IPS-20b (cell line): Measurements from ENCODE around the gene EEF2K.
"Not testable (repeated sequence)": the region's sequence is repeated elsewhere in the genome, so short reads cannot be mapped to it uniquely, and the experiment has no call there.

Experiments used
- H3K27ac ChIP-seq: one replicate; pipeline ENCODE4 v1.5.1; 2013; ENCODE audit warnings: low read length
- H3K27me3 ChIP-seq: 2 replicates; pipeline ENCODE4 v1.6.1; 2013; ENCODE audit warnings: mild to moderate bottlenecking, low read length, inconsistent platforms; ENCODE audit not compliant: insufficient read depth
- H3K36me3 ChIP-seq: 2 replicates; pipeline ENCODE4 v1.6.1; 2013; ENCODE audit warnings: low read depth, mild to moderate bottlenecking, inconsistent platforms, low read length, moderate library complexity; ENCODE audit not compliant: insufficient read depth
- H3K4me1 ChIP-seq: 2 replicates; pipeline ENCODE4 v1.6.1; 2013; ENCODE audit warnings: mild to moderate bottlenecking, control low read depth, inconsistent platforms, low read length, moderate library complexity; ENCODE audit not compliant: insufficient read depth
- H3K4me3 ChIP-seq: 2 replicates; pipeline ENCODE4 v1.5.1; 2013; ENCODE audit warnings: mild to moderate bottlenecking, low read length, inconsistent platforms
- H3K9ac ChIP-seq: 2 replicates; pipeline ENCODE4 v1.6.1; 2013; ENCODE audit warnings: low read depth, mild to moderate bottlenecking, inconsistent platforms, low read length, moderate library complexity
- H3K9me3 ChIP-seq: 2 replicates; pipeline ENCODE4 v1.6.1; 2013; ENCODE audit warnings: mild to moderate bottlenecking, low read depth, low read length, inconsistent platforms; ENCODE audit not compliant: insufficient read depth

Gene EEF2K

DNA sequence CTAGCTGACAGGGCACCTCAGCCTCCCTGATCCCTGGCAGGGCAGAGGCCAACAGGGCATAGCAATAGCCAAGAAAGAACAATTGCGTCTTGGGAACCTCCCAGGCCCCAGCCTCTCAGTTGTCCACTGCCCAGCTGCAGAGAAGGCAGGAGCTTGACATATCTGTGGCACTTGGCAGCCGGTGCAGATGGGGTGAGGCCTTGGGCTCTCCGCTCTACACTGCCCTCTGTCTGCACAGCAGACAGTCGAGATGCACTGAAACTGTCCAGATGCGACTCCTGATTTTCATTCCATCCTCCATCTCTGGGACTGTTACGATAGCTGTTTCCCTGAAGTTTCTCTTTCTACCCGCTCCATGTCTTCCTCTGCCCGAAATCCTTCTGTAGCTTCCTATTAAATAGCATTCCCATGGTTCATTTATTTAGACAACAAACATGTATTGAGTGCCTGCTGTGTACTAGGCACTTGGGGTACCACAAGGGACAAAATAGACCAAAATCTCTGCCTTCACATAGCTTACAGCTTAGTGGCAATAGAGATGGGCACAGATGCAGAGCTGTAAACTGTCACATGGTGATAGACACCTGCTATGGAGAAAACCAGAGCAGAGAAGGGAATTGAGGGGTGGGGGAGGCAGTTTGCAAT is 94.5 kb downstream of the EEF2K start:
- Histone ChIP-seq H3K27ac (no peak overlapping the region), H3K9me3 (no peaks in the 10 kb centered on the region), H3K36me3 (peaks cover 34% of the 10 kb centered on the region), H3K27me3 (no peaks in the 10 kb centered on the region), H3K9ac (no peak overlapping the region), H3K4me1 (no peaks in the 10 kb centered on the region; the same call in 1 of the 2 replicates), H3K4me3 (no peak overlapping the region)

DNA sequence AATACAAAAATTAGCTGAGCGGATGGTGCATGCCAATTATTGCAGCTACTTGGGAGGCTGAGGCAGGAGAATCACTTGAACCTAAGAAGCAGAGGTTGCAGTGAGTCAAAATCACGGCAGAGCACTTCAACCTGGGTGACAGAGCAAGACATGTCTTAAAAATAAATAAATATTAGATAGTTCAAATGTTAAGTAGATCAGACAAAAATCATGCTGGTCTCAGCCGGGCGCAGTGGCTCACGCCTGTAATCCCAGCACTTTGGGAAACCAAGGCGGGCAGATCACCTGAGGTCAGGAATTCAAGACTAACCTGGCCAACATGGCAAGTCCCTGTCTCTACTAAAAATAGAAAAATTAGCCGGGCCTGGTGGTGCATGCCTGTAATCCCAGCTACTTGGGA is 95.3 kb downstream of the EEF2K start:
- not testable (repeated sequence) for H3K9me3 ChIP-seq, H3K4me1 ChIP-seq, H3K27ac ChIP-seq, H3K9ac ChIP-seq, H3K4me3 ChIP-seq, H3K27me3 ChIP-seq
- H3K36me3 ChIP-seq: peaks cover 42% of the 10 kb centered on the region

DNA sequence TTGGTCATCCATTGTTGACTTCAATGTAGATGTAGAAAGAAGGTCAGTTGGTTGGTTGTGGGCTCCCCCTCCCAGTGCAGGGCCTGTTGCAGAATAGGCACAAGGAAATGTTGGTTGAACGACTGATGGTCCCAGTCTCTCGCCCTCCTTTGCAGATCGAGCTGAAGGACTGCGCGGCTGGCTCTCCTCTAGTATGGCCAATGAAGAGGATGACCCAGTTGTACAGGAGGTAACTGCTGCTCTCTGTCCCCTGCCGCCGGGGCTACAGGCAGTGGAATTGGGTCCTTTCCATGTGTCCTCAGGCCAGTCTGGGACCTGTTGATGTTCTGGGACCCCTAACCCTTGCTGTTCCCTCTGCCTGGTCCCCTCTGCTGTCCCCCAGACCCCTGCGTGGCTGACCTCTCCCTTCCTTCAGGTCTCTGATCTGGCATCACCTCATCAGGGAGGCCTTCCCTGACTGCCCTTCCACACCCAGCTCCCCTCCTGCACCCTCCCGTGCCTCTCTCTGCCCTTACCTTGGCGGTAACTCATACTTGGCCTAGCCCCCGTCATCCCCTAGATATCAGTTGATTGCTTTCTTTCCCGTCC is 96.8 kb downstream of the EEF2K start:
- Histone ChIP-seq H3K4me3 (no peak overlapping the region), H3K9ac (no peak overlapping the region), H3K27me3 (no peaks in the 10 kb centered on the region), H3K36me3 (peaks cover 56% of the 10 kb centered on the region), H3K4me1 (no peaks in the 10 kb centered on the region), H3K9me3 (no peaks in the 10 kb centered on the region), H3K27ac (no peak overlapping the region)

DNA sequence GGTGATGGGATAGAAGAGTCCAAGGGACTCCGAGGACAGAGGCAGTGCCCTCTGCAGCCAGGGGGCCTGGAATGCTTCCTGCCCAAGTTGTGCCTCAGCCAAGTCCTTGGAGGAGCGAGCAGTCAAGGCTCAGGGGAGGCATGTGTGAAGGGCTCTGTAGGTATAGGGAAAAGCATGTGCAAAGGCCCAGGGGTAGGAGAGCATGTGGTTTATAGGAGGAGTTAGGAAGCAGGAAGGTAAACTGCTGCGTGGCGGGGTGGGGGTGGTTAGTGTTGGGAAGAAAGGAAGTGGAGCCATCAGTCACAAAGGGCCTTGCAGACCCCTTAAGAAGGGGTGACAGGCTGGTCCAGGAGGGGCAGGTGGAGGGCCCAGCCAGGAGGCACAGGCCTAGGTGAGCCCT is 98.3 kb downstream of the EEF2K start:
- Histone ChIP-seq H3K27me3 (no peaks in the 10 kb centered on the region), H3K4me1 (no peaks in the 10 kb centered on the region), H3K36me3 (peaks cover 72% of the 10 kb centered on the region), H3K9me3 (no peaks in the 10 kb centered on the region), H3K4me3 (no peak overlapping the region), H3K27ac (no peak overlapping the region), H3K9ac (no peak overlapping the region)

DNA sequence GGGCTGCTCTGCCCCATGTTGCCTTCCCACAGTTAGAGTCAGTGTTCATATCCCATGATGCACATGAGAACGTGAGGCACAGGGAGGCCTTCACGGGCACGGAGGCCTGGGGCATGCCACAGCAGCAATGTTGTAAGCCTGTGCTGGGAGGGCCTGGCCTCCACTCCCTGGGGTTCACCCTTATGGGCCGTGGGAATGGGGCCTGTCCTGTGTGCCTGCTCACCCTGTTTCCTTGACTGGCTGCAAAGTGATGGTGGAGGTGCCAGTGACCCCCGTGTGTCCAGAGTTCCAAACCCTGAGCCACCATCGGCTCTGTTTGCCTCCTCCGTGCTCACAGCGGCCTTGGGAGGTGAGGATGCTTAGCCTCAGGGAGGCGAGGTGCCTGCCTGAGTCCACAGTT is 100.7 kb downstream of the EEF2K start:
- Histone ChIP-seq H3K4me1 (no peaks in the 10 kb centered on the region), H3K27ac (no peak overlapping the region), H3K36me3 (peaks cover 86% of the 10 kb centered on the region), H3K27me3 (no peaks in the 10 kb centered on the region), H3K9ac (no peak overlapping the region), H3K4me3 (no peak overlapping the region), H3K9me3 (no peaks in the 10 kb centered on the region)

DNA sequence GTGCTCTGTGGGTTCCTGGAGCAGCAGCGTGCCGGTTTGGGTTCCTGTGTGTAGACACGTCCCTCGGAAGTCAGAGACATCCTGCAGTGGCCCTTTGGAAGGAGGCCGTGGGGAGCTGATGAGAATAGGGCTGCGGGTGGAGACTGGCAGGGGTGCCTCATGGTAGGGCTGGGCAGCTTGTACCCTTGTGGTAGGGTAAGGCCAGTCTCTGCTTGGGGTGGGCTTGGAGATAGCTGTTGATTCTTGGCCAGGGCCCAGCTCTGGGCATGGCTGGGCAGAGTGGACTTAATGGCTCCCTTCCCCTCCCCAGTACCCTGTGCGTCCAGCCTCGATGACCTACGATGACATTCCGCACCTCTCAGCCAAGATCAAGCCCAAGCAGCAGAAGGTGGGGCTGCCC is 101.8 kb downstream of the EEF2K start:
- Histone ChIP-seq H3K36me3 (peaks cover 86% of the 10 kb centered on the region), H3K4me3 (no peak overlapping the region)

DNA sequence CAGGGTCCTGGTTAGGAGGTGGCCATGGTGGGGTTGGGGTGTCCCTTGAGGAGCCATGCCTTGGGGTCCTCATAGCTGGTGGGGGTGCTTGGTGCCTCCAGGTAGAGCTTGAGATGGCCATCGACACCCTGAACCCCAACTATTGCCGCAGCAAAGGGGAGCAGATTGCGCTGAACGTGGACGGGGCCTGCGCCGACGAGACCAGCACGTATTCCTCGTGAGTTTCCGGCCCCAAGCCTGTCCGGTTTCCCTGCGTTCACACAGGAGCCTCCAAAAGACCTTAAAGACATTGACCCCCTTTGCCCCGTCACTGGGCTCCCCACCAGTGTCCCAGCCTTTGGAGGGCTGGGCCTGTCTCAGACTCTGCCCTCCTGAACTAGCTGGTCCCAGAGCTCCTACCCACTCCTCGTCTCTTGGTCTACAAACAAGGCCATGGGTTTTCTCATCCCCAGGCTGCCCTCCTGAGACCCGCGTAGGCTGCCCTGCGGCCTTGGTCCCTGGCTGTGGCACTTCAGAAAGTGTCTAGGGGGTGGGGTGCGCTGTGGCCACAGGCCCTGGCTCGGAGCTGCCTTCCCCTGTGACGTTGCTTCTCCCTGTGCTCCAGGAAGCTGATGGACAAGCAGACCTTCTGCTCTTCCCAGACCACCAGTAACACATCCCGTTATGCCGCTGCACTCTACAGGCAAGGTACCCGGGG is 102.9 kb downstream of the EEF2K start:
- no peaks in the 10 kb centered on the region for H3K27me3 ChIP-seq
- no peak overlapping the region for H3K9ac ChIP-seq
- H3K36me3 ChIP-seq: peaks cover 91% of the 10 kb centered on the region
- no peak overlapping the region for H3K4me3 ChIP-seq
- H3K4me1 ChIP-seq: no peaks in the 10 kb centered on the region
- no peaks in the 10 kb centered on the region for H3K9me3 ChIP-seq
- H3K27ac ChIP-seq: no peak overlapping the region

More for the DNA sequence above, 101.8 kb downstream of the EEF2K start:
- no peak overlapping the region for H3K9ac ChIP-seq
- no peaks in the 10 kb centered on the region for H3K4me1 ChIP-seq
- no peaks in the 10 kb centered on the region for H3K27me3 ChIP-seq
- no peak overlapping the region for H3K27ac ChIP-seq
- no peaks in the 10 kb centered on the region for H3K9me3 ChIP-seq

DNA sequence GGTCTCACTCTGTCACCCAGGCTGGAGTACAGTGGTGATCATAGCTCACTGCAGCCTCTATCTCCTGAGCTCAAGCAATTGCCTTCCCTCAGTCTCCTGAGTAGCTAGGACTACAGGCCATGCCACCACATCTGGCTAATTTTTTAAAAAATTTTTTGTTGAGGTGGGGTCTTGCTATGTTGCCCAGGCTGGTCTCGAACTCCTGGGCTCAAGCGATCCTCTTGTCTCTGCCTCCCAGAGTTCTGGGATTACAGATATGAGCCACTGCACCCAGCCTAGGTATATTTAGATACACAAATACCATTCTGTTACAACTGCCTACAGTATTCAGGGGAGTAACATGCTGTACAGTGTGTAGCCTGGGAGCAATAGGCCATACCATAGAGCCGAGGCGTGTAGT is 105.4 kb downstream of the EEF2K start:
- H3K4me3 ChIP-seq: no peak overlapping the region
- H3K27me3 ChIP-seq: no peaks in the 10 kb centered on the region
- no peaks in the 10 kb centered on the region for H3K4me1 ChIP-seq
- no peak overlapping the region for H3K9ac ChIP-seq
- H3K9me3 ChIP-seq: no peaks in the 10 kb centered on the region
- no peak overlapping the region for H3K27ac ChIP-seq
- peaks cover 90% of the 10 kb centered on the region for H3K36me3 ChIP-seq

DNA sequence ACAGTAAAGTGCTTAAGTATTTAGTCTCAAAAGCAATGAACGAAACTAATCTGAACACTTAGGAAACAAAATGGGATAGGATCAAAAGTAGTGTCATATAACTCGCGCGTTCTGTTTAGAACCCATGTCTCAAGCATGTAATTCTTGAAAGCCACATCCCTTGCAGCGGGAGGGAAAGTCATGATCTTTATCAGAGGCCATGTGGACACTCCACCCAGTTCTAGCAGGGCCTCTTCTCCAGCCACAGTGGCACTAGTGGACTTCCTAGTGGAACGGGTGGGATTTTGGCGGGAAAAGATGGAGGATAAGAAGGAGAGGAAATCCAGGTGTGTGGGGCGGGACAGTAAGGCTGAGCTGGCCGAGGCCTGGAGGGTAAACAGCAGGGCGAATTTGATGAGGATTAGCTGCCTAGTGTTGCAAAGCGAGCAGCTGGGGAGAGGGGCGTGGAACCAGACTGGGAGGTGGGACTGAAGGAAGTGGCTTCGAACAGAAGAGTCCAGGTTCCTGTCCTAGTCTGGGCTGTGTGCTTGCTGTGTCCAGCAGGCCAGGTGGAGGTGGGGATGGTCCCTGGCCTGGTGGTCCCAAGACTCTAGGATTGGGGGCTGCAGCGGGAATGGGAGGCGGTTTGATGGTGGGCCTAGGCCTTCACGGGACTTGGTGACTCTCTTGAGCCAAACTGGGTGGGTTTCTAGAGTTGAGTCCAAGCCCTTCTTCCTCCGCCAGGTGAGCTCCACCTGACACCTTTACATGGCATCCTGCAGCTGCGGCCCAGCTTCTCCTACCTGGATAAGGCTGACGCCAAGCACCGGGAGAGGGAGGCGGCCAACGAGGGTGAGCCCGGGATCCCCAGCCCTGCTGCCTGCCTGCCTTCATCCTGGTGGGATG is 107.1 kb downstream of the EEF2K start:
- no peaks in the 10 kb centered on the region for H3K4me1 ChIP-seq
- H3K4me3 ChIP-seq: no peak overlapping the region
- H3K27me3 ChIP-seq: no peaks in the 10 kb centered on the region
- no peak overlapping the region for H3K9ac ChIP-seq
- H3K9me3 ChIP-seq: no peaks in the 10 kb centered on the region
- H3K36me3 ChIP-seq: peaks cover 90% of the 10 kb centered on the region
- no peak overlapping the region for H3K27ac ChIP-seq

DNA sequence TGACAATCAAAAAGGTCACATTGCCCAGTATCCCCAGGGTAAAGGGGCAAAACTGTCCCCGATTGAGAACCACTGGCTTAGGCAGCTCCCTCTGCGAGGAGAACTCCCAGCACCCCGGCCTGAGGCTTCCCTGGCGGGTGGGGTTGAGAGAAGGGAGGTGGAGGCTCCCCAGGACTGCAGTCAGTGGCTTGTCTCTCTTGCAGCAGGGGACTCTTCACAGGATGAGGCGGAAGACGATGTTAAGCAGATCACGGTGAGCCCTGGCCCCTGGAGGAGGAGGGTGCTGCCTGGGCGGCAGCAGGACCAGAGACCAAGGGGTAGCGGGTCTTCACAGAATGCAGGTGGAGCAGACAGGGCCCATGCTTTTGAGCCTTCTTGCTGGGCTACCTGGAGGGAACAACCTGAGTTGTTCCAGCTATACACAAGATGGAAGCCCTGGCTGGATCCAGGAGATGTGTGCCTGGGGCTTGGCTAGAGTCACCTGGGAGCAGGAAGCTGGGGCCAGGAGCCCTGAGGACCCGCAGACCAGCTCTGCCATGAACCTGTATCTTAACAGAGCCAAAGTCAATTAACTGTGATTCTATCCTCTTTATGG is 107.9 kb downstream of the EEF2K start:
- H3K27ac ChIP-seq: no peak overlapping the region
- H3K4me3 ChIP-seq: no peak overlapping the region

More for the DNA sequence above, 107.9 kb downstream of the EEF2K start:
- H3K4me1 ChIP-seq: no peaks in the 10 kb centered on the region
- H3K27me3 ChIP-seq: no peaks in the 10 kb centered on the region
- H3K9ac ChIP-seq: no peak overlapping the region
- H3K9me3 ChIP-seq: no peaks in the 10 kb centered on the region
- H3K36me3 ChIP-seq: peaks cover 89% of the 10 kb centered on the region
